ENCODE measurements around the gene POLRMT. TPM values are rescaled to one million over a fixed set of nuclear protein-coding genes. Genes with fewer than 3 reads are reported as not detected.

Gene POLRMT
- total RNA-seq, 1 experiment from 2014 or later = 104 TPM

- H2BK12ac ChIP-seq (ENCODE audit: insufficient read length, low read depth, low read length) = no peak overlapping the region
- H3K4me1 ChIP-seq (ENCODE audit: insufficient read depth, low read length) = no peaks in the 10 kb centered on the region
- Mint-ChIP-seq H3K9me3 (peaks cover 7 to 9% of the 10 kb centered on the region in 2 experiments; a peak in 3 of 5 replicates), H3K27me3 (ENCODE audit: low read depth) (no peaks in the 10 kb centered on the region), H3K27ac (no peak overlapping the region), H3K4me1 (peaks cover 3 to 4% of the 10 kb centered on the region in 2 experiments; a peak in 1 of 4 replicates), H3K36me3 (ENCODE audit: insufficient read depth in 1 of 3, low read depth in 3 of 3) (peaks cover 8 to 19% (median 13%) of the 10 kb centered on the region in 3 experiments), H3K4me3 (no peak overlapping the region)
- TF ChIP-seq CTCF (conservative IDR thresholded peaks at IDR 0.05) = no peak
- no CpG with 5 or more reads among the region's 22 CpGs for WGBS (ENCODE audit: extremely low coverage, insufficient read length, low lambda C conversion rate)
- H2BK5ac ChIP-seq (ENCODE audit: insufficient read length, low read length) = no peak overlapping the region
- no peak overlapping the region for H3K18ac ChIP-seq (ENCODE audit: insufficient read length, low read depth, low read length)
- H2BK20ac ChIP-seq (ENCODE audit: low read depth, low read length, poor library complexity, severe bottlenecking) = no peak overlapping the region
- H4K8ac ChIP-seq (replicated peaks; ENCODE audit: insufficient read length, low read depth, low read length) = no peak overlapping the region
- H3K79me2 ChIP-seq (ENCODE audit: insufficient read depth, low read length) = no peaks in the 10 kb centered on the region
- H3T11ph ChIP-seq (ENCODE audit: low read length) = no peak overlapping the region
- no peak overlapping the region for H3K4me2 ChIP-seq (ENCODE audit: insufficient read depth, insufficient read length, low read length)
- no peak for DNase-seq
- no peak overlapping the region for H4K5ac ChIP-seq (ENCODE audit: insufficient read length, low read depth, low read length)
- H3K27me3 ChIP-seq (ENCODE audit: insufficient read depth, low read length) = no peaks in the 10 kb centered on the region
- no peak overlapping the region for H3K27ac ChIP-seq (ENCODE audit: insufficient read length, low read depth, low read length)
- no peak overlapping the region for H3K14ac ChIP-seq (ENCODE audit: insufficient read depth, low read length)
- no peak overlapping the region for H4K91ac ChIP-seq (ENCODE audit: insufficient read length, low read depth, low read length)
- no peak overlapping the region for H3K23ac ChIP-seq (ENCODE audit: insufficient read length, low read depth, low read length)
- no peak overlapping the region for H3K9ac ChIP-seq (ENCODE audit: extremely low read depth, insufficient read length, low read length)
- H3K79me1 ChIP-seq (ENCODE audit: insufficient read depth, low read depth, low read length, poor library complexity, severe bottlenecking) = no peaks in the 10 kb centered on the region
- H3K23me2 ChIP-seq (ENCODE audit: insufficient read length, low read depth, low read length, poor library complexity, severe bottlenecking) = no peaks in the 10 kb centered on the region
- no peak overlapping the region for H2AK5ac ChIP-seq (ENCODE audit: insufficient read length, low read length)
- no peak overlapping the region for H2BK15ac ChIP-seq (ENCODE audit: low read depth, low read length)
- no peak overlapping the region for H3K4ac ChIP-seq (ENCODE audit: low read depth, low read length)
- H2AFZ ChIP-seq (ENCODE audit: low read length) = no peak overlapping the region
- H2BK120ac ChIP-seq (ENCODE audit: low read depth, low read length, poor library complexity, severe bottlenecking) = no peak overlapping the region
- H3K9me3 ChIP-seq (ENCODE audit: control insufficient read depth, low read depth, low read length) = no peaks in the 10 kb centered on the region
- H3K56ac ChIP-seq (ENCODE audit: insufficient read length, low read depth, low read length) = no peak overlapping the region
- H4K20me1 ChIP-seq (ENCODE audit: control insufficient read depth, insufficient read depth, insufficient read length) = no peaks in the 10 kb centered on the region
Observed at GRCh38 chr19:609004-609346, 24.4 kb downstream of the POLRMT start.
